Upper lobe of left lung (tissue), 6 donors: ENCODE measurements around the gene ZNF23. TPM values are rescaled to one million over a fixed set of nuclear protein-coding genes. Genes with fewer than 3 reads are reported as not detected.

Source experiments
- ATAC-seq, 2 donors: fragments of 200-7000 bp; cut with Tn5 transposase; one replicate each; pipeline ENCODE4 v1.9.1; 2022; ENCODE audit warnings: mild to moderate bottlenecking in 2 of 2, moderate library complexity in 2 of 2; ENCODE audit not compliant: low FRiP score in 2 of 2
- DNase-seq, 2 donors: peaks; one replicate each; pipeline ENCODE4 v3.0.0-alpha.2; 2019 to 2020
- H3K27ac ChIP-seq, 4 donors: fragments of 200-600 bp; sonication (generic); one replicate each; pipeline ENCODE4 v1.5.1; 2016 to 2019
- H3K27me3 ChIP-seq, 4 donors: fragments of 200-600 bp; sonication (generic); one replicate each; pipeline ENCODE4 v1.5.1; 2017 to 2019
- H3K36me3 ChIP-seq, 4 donors: fragments of 200-600 bp; sonication (generic); one replicate each; pipeline ENCODE4 v1.5.1; 2016 to 2019
- H3K4me1 ChIP-seq, 4 donors: fragments of 200-600 bp; sonication (generic); one replicate each; pipeline ENCODE4 v1.5.1; 2018 to 2019
- H3K4me3 ChIP-seq, 4 donors: fragments of 200-600 bp; sonication (generic); one replicate each; pipeline ENCODE4 v1.5.1; 2017 to 2019; ENCODE audit warnings: mild to moderate bottlenecking in 2 of 4, moderate library complexity in 1 of 4
- H3K9me3 ChIP-seq, 4 donors: fragments of 200-600 bp; sonication (generic); one replicate each; pipeline ENCODE4 v1.5.1; 2018 to 2019
- EP300 ChIP-seq, 4 donors: sonication (generic); formaldehyde crosslinking; IDR thresholded peaks; one replicate each; pipeline ENCODE4 v1.5.1; 2017; ENCODE audit warnings: antibody characterized with exemption in 4 of 4, control low read depth in 2 of 4
- POLR2A ChIP-seq, 4 donors: fragments of 450-650 bp; IDR thresholded peaks; one replicate each; pipeline ENCODE4 v1.5.1; 2016 to 2017; ENCODE audit warnings: antibody characterized with exemption in 4 of 4, mild to moderate bottlenecking in 2 of 4
- POLR2AphosphoS5 ChIP-seq, 2 donors: sonication (generic); formaldehyde crosslinking; IDR thresholded peaks; one replicate each; pipeline ENCODE4 v1.5.1; 2017; ENCODE audit warnings: antibody characterized with exemption in 2 of 2
- WGBS, 2 donors: methylation state at CpG; one replicate each; pipeline ENCODE4 v1.1.5; 2017 to 2018; 5-methylcytosine and 5-hydroxymethylcytosine counted together
- total RNA-seq, 6 donors: library from RNA; depleted of rRNA in 4 of 6; stranded (reverse); fragments of >200 nt in 4 of 6; gene quantifications; one replicate each; pipeline versions ENCODE4 v1.1.0 to v1.2.1, GENCODE V29; 2016 to 2021
- TF ChIP-seq, protein P1 (sequence below), 6 experiments: fragments of 450-650 bp in 4 of 6; fragments of 200-600 bp in 2 of 6; sonication (generic) in 2 of 6; IDR thresholded peaks; one replicate each; pipeline ENCODE4 v1.5.1; 2016 to 2019; ENCODE audit warnings: antibody characterized with exemption in 6 of 6
- donor health status: DM: no; HTN: no; CAD: no; lungs with moderate emphysema.
- donor health status: DM: no; HTN: yes; CAD: no; lungs with severe emphysema.

Gene ZNF23
- total RNA-seq, 6 donors from 2014 or later = 7.1 to 28.3 (median 12.5) TPM

DNA sequence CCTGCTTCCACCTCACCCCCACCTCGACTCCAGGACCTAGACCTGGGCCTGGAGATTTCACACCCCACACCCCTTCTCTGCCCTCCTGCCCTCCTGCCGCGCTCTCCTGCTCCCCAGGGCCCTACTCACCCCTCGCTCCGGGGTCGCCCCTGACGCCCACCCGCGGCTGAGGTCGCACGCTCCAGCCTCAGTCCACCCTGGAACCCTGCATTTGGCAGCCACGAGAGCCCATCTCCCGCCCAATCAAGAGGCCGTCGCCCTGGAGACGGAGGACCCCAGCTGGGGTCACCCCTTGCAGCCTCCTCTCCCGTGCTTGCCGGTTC is 36.3 kb downstream of the ZNF23 start:
- DNase-seq = no peak
- TF ChIP-seq POLR2AphosphoS5 (IDR thresholded peaks at IDR 0.05) = no peak
- TF ChIP-seq, protein P1, sequence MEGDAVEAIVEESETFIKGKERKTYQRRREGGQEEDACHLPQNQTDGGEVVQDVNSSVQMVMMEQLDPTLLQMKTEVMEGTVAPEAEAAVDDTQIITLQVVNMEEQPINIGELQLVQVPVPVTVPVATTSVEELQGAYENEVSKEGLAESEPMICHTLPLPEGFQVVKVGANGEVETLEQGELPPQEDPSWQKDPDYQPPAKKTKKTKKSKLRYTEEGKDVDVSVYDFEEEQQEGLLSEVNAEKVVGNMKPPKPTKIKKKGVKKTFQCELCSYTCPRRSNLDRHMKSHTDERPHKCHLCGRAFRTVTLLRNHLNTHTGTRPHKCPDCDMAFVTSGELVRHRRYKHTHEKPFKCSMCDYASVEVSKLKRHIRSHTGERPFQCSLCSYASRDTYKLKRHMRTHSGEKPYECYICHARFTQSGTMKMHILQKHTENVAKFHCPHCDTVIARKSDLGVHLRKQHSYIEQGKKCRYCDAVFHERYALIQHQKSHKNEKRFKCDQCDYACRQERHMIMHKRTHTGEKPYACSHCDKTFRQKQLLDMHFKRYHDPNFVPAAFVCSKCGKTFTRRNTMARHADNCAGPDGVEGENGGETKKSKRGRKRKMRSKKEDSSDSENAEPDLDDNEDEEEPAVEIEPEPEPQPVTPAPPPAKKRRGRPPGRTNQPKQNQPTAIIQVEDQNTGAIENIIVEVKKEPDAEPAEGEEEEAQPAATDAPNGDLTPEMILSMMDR (IDR thresholded peaks at IDR 0.05) = no peak
- TF ChIP-seq EP300 (IDR thresholded peaks at IDR 0.05) = no peak
- TF ChIP-seq POLR2A (IDR thresholded peaks at IDR 0.05) = no peak
- Histone ChIP-seq H3K9me3 (no peaks in the 10 kb centered on the region), H3K27me3 (peaks cover 0 to 7% (median 3%) of the 10 kb centered on the region in 4 donors), H3K27ac (no peak overlapping the region), H3K4me1 (peaks cover 0 to 9% (median 0%) of the 10 kb centered on the region in 4 donors), H3K36me3 (no peaks in the 10 kb centered on the region), H3K4me3 (peak overlapping the region in 1 of 4 donors; percentile 36)
- ATAC-seq = peak in 1 of 2 donors; percentile 7
- 13 to 19% methylated on average over 16 of the region's 18 CpGs for WGBS, 2 donors

DNA sequence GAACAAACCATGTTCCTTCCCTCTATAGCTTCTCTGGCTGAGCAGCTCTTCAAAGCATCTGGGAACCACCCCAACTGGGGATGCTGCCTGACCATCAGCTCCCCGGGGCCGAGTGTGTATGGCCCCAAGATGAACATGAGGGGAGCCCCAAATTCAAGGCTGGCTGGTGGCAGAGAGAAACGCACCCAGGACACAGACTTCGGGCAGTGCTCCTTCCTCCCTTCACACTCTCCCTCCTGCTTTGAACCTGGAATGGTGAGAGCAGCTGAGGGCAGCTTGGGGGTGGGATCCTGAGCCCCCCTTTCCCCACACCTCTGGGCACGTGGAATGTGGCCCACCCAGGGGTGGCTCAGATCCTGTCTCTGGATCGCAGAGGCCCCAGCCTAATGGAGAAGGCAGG is 37.4 kb downstream of the ZNF23 start:
- H3K27me3 ChIP-seq = peaks cover 0 to 7% (median 3%) of the 10 kb centered on the region in 4 donors
- H3K36me3 ChIP-seq = no peaks in the 10 kb centered on the region
- H3K4me3 ChIP-seq = no peak overlapping the region
- H3K9me3 ChIP-seq = no peaks in the 10 kb centered on the region
- 65 to 71% methylated on average over 4 to 6 of the region's 6 CpGs for WGBS, 2 donors
- DNase-seq (no peak), ATAC-seq (no peak)
- no peak overlapping the region for H3K27ac ChIP-seq
- peaks cover 0 to 9% (median 0%) of the 10 kb centered on the region in 4 donors for H3K4me1 ChIP-seq
- TF ChIP-seq POLR2AphosphoS5 (IDR thresholded peaks at IDR 0.05) (no peak), POLR2A (IDR thresholded peaks at IDR 0.05) (no peak), EP300 (IDR thresholded peaks at IDR 0.05) (no peak)
- TF ChIP-seq, protein P1 (IDR thresholded peaks at IDR 0.05) = no peak

DNA sequence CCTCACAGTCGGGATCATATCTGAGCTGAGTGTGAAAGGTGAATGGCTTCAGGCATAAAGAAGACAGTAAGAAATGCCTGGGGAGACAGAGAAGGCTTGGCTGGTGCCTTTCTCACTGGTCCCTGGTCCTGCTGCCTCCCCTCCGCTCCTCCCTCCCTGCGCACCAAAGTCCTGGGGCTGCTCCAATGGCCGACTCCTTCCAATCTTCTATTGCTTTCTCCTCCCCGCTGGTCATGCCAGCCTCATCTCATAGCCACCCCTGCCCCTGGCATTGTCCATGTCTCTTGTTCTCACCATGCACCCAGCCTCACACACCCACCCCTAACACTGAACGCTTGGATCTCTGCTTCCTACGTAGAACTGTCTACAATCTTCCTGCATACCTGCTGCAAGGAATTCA is 38.2 kb downstream of the ZNF23 start:
- 76 to 78% methylated on average over 7 of the region's 7 CpGs for WGBS, 2 donors
- H3K9me3 ChIP-seq = no peaks in the 10 kb centered on the region
- H3K36me3 ChIP-seq = no peaks in the 10 kb centered on the region
- no peak overlapping the region for H3K4me3 ChIP-seq
- DNase-seq (no peak), ATAC-seq (no peak)
- peaks cover 0 to 7% (median 3%) of the 10 kb centered on the region in 4 donors for H3K27me3 ChIP-seq
- H3K4me1 ChIP-seq = peaks cover 0 to 9% (median 0%) of the 10 kb centered on the region in 4 donors
- no peak overlapping the region for H3K27ac ChIP-seq
- TF ChIP-seq EP300 (IDR thresholded peaks at IDR 0.05) = no peak
- TF ChIP-seq, protein P1 (IDR thresholded peaks at IDR 0.05) = no peak
- TF ChIP-seq POLR2A (IDR thresholded peaks at IDR 0.05) = no peak
- no peak for TF ChIP-seq POLR2AphosphoS5 (IDR thresholded peaks at IDR 0.05)

DNA sequence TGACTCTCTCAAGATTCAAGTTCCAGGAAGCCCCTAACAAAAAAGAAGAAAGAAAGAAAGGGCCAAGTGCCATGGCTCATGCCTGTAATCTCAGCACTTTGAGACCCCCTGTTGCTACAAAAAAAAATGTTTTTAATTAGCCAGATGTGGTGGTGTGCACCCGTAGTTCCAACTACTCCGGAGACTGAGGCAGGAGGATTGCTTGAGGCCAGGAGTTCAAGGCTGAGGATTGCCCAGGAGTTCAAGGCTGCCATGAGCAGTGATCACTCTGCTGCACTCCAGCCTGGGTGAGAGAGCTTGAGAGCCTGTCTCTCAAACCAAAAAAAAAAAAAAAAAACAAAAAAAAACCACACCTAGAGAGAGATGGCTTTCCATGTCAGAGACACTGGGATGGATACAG is 39.0 kb downstream of the ZNF23 start:
- WGBS, 2 donors = 80 to 93% methylated on average over 2 of the region's 2 CpGs
- H3K4me3 ChIP-seq = no peak overlapping the region
- TF ChIP-seq POLR2A (IDR thresholded peaks at IDR 0.05) (no peak), EP300 (IDR thresholded peaks at IDR 0.05) (no peak), POLR2AphosphoS5 (IDR thresholded peaks at IDR 0.05) (no peak)
- TF ChIP-seq, protein P1 (IDR thresholded peaks at IDR 0.05) = no peak
- peaks cover 0 to 7% (median 3%) of the 10 kb centered on the region in 4 donors for H3K27me3 ChIP-seq
- H3K27ac ChIP-seq = no peak overlapping the region
- H3K9me3 ChIP-seq = no peaks in the 10 kb centered on the region
- no peaks in the 10 kb centered on the region for H3K36me3 ChIP-seq
- peaks cover 0 to 9% (median 0%) of the 10 kb centered on the region in 4 donors for H3K4me1 ChIP-seq
- DNase-seq = no peak
- ATAC-seq = no peak

DNA sequence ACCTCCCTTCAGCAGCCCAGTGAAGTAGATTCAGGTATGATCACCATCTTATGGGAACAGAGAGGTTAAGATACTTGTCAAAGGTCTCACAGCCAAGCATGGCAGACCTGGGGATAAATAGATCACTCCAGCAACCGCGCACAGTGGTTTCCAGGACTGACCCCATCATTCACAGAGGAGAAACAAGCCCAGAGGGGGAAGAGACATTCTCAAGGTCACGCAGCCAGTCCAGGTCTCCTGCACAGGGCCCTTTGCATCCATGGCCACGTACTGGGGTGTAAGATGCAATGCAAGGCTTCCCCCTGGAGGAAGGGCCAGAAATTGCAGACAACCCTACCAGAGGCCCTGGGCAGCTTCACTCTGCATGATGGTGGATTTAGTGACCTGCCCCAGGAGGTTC is 40.1 kb downstream of the ZNF23 start:
- H3K27ac ChIP-seq = no peak overlapping the region
- TF ChIP-seq, protein P1 (IDR thresholded peaks at IDR 0.05) = peak in 3 of 6 experiments; percentile 12 to 32 (median 29)
- TF ChIP-seq POLR2A (IDR thresholded peaks at IDR 0.05) = no peak
- peaks cover 0 to 3% (median 0%) of the 10 kb centered on the region in 4 donors for H3K9me3 ChIP-seq
- no peak for DNase-seq
- 56 to 61% methylated on average over 4 of the region's 4 CpGs for WGBS, 2 donors
- H3K36me3 ChIP-seq = no peaks in the 10 kb centered on the region
- ATAC-seq = no peak
- H3K4me1 ChIP-seq = peaks cover 0 to 9% (median 0%) of the 10 kb centered on the region in 4 donors
- H3K4me3 ChIP-seq = no peak overlapping the region
- H3K27me3 ChIP-seq = peaks cover 0 to 7% (median 3%) of the 10 kb centered on the region in 4 donors
